LNCAP (cell line): Measurements from ENCODE around the gene CAV3.

ENCODE experiments used
- TF ChIP-seq, protein P1 (sequence below): fragments of 450-650 bp; IDR thresholded peaks from 2 replicates; pipeline ENCODE4 v1.5.1; 2017; ENCODE audit warnings: mild to moderate bottlenecking

CAV3 gene

DNA sequence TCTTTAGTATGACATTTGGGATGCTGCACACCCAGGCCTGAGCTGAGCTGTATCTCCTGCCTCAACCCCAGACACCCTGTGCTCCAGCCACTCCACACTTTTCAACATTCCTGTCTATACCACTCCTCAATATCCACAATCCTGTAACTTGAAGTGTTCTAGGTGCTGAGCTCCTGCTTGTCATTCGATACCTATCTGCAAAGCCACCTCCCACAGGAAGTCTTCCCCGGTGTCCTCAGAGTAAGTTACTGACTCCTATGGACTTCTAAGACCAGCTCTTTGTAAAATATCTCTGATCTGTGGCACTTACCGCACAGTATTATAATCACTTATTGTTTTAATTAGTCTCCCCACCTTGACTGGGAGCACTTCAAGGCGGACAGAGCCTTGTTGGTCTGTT, 1.2 kb upstream of the CAV3 start:
- TF ChIP-seq, protein P1, sequence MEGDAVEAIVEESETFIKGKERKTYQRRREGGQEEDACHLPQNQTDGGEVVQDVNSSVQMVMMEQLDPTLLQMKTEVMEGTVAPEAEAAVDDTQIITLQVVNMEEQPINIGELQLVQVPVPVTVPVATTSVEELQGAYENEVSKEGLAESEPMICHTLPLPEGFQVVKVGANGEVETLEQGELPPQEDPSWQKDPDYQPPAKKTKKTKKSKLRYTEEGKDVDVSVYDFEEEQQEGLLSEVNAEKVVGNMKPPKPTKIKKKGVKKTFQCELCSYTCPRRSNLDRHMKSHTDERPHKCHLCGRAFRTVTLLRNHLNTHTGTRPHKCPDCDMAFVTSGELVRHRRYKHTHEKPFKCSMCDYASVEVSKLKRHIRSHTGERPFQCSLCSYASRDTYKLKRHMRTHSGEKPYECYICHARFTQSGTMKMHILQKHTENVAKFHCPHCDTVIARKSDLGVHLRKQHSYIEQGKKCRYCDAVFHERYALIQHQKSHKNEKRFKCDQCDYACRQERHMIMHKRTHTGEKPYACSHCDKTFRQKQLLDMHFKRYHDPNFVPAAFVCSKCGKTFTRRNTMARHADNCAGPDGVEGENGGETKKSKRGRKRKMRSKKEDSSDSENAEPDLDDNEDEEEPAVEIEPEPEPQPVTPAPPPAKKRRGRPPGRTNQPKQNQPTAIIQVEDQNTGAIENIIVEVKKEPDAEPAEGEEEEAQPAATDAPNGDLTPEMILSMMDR = no peak

DNA sequence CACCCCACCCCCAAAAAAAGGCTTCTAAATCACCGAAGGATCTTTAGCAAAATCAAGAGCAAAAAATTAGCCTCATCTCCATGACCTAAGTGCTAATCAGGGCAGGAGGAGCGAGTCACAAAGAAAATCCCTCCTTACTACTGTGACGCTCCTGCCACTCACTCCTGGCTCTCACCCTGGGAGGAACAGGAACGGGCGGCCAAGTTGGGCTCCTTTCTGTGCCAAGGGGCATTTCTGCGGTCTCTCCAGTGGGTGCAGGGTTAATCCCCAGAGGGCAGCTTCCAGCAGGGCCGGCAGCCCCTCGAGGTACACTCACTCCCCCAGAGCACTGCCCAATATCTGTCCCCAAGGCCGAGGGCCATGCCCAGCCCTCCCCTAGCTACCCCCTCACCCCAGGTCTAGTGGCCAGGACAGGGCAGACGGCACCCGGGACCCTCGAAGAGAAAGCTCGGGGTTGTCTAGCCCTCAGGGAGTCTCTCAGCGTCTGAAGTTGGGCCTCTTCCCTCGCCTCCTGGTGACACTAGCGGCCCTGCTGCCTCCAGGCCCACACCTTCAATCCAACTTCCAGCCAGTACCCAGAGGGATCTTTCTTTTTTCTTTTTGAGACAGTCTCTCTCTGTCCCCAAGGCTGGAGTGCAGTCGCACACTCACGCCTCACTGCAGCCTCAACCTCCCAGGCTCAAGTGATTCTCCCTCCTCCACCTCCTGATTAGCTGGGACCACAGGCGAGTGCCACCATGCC, 706 bp downstream of the CAV3 start:
- TF ChIP-seq, protein P1 = no peak

DNA sequence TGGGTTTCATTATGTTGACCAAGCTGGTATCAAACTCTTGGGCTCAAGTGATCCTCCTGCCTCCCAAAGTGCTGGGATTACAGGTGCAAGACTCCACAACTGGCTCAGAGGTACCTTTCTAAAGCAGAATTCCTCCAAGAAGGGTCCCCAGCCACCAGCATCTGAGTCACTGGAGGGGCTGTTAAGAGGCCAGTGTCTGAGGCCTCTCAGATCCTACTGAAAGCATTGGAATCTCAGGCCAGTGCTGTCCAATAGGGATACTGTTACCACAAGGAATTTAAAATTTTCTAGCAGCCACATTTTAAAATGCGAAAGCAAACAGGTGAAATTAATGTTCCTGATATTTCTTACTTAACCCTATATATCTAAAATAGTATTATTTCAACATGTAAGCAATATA, 1.3 kb downstream of the CAV3 start:
- TF ChIP-seq, protein P1 = no peak

DNA sequence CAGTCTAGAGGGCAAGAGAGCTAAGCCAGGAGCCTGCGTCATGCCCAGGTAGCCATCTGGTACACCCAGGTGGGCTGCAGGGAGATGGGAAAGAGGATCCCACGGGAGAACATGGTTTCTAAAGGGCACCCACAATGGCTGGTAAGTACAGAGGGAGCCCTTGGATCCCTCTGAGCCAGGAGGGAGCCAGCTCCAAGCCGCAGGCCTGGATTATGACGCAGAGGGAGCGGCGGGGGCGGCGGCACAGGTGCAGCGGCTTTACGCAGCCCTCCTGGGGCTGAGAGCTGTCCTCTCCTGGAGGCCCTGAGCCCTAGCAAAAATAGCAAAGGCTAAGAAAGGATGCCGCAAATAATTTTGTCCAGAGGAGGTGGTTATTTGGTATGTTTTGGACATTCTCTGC, 2.8 kb downstream of the CAV3 start:
- TF ChIP-seq, protein P1 = no peak

DNA sequence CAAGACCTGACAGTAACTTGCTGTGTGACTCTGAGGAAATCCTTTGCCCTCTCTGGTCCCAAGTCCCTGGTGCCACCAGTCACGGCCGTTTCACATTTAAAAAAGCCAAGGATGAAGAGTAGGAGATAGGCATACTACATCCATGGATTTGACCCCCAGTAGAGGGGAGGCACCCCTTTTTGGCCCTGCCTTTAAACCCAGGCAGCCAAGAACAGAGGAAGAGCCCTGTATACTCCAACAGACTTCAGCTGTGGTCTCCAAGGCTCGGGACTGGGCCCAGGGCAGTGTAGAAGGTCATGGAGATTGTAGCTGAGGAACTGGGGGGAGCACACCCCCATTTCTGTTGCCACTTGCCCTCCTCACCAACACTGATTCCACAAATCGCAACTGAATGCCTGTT, 3.7 kb downstream of the CAV3 start:
- TF ChIP-seq, protein P1 = no peak

DNA sequence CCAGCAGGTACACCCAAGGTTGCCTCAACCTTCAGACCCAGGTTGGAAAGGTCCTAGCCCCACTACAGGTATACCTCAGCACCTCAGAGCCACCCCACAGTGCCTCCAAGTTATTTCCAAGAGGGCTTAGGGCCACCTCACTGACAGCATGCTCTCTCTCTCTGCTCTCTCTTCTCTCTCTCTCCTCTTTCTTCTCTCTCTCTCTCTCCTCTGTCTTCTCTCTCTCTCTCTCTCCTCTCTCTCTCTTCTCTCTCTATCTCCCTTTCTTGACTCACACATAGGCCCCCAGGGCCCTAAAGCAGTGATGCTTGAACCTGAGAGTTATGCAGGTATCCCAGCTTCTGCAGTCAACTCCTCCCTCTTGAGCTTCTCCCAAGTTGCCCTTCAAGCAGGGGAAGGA, 4.2 kb downstream of the CAV3 start:
- TF ChIP-seq, protein P1 = no peak

DNA sequence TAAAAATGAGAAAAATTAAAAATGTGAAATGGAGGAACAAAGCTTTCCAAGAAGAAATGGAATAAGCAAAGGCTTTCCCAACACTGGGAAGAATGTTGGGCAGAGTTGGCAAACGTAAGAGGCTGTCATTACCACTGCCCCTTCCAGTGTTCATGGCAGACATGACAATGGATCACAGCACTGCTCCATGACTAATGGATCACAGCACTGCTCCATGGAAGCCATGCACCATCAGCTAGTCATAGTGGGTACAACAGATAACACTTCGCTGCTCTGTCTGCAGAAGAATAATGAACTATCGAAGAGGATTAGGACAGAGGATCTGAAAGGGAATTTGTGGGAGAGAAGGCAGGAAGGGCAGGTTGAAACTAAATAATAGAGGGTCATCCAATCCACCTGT, 5.0 kb downstream of the CAV3 start:
- TF ChIP-seq, protein P1 = no peak
